Left cardiac atrium (tissue), 4 donors: ENCODE data around the gene TOR1AIP2. TPM values are rescaled to one million over a fixed set of nuclear protein-coding genes. Genes with fewer than 3 reads are reported as not detected.
A peak's percentile ranks its signal among the peaks of the same experiment; 100 is the strongest.
"Not testable (repeated sequence)": the region's sequence is repeated elsewhere in the genome, so short reads cannot be mapped to it uniquely, and the experiment has no call there.

Source experiments
- ATAC-seq, 2 donors: fragments of 200-7000 bp; cut with Tn5 transposase; one replicate each; pipeline ENCODE4 v1.9.1; 2020; ENCODE audit warnings: mild to moderate bottlenecking in 2 of 2, moderate library complexity in 2 of 2
- DNase-seq: peaks from one replicate; pipeline ENCODE4 v3.0.0-alpha.2; 2020
- intact Hi-C, 2 donors: fragments of 100-400 bp; cut with DNase I; formaldehyde crosslinking; loops; one replicate each; pipeline versions ENCODE4 v1.14.1 to v1.15.1; 2022 to 2023
- total RNA-seq, 2 donors: library from RNA; stranded (reverse); fragmentation: NEBNext Ultra II Directional; extraction: Animal tissue kit (Norgen Biotek cat#: 25700); gene quantifications; one replicate each; pipeline ENCODE4 v1.2.1, GENCODE V29; 2021
- donor health status: DM: no; HTN: yes; CAD: no.
- donor health status: DM: no; HTN: yes; CAD: no; lungs with severe emphysema.
- donor health status: DM: yes; HTN: yes; CAD: no.
- donor health status: Dilated cardiomyopathy.

The TOR1AIP2 gene
- total RNA-seq, 2 donors from 2014 or later = 40.8 to 55.7 TPM

DNA sequence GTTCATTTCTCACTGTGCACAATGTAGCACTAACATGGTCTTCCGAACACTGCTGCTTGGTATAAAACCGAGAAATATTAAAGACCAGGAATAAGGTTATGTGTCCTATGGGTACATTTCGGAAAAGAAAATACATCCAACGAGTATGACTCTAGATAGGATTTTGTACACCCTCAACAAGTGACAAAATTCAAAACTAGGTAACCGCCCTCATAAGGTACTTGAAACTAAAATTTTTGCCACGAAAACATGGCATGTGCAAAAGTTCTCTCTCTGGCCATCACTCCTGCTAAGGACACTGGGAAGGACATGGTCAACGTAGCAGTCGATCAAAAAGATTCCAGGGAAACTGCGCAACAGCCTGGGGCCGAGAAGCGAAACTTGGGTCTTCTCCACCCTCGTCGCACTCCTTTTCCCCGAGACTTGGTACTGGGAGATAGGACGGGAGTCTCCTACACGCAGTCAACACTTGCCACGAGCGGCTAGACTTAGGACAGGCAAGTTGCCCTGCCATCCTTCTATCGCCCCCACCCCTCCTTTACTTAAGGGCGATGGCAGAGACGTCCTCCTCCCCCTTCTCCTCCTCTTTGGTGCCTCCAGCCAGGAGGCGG lies 4.1 kb upstream of the TOR1AIP2 start:
- ATAC-seq (peak; percentile 31 to 35), DNase-seq (no peak)
- intact Hi-C loops = loop anchor here in 1 of 2 donors (10.0 kb wide), 1 partner anchor 73 kb away; the partner anchor contains the start of gene CEP350

DNA sequence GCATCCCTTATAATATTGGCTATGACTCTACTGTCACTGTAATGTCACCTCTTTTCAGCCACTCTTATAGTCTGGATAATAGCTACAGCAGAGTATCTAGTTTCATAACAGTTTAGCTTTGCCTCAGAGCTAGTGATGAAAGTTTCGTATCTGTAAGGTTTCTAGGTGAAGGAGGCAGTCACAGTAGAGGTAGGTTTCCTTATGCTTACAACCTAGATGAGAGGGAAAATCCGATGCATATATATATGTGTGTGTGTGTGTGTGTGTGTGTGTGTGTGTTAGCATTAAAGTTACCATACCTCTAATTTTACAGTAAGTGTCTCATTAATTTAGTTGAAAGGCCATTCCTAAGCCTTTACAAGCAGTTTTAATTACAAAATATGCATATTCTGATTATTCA lies 2.2 kb upstream of the TOR1AIP2 start:
- no peak for ATAC-seq
- intact Hi-C loops = loop anchor here in 1 of 2 donors (10.0 kb wide), 1 partner anchor 75 kb away; the partner anchor contains the start of gene CEP350
- DNase-seq = no peak

DNA sequence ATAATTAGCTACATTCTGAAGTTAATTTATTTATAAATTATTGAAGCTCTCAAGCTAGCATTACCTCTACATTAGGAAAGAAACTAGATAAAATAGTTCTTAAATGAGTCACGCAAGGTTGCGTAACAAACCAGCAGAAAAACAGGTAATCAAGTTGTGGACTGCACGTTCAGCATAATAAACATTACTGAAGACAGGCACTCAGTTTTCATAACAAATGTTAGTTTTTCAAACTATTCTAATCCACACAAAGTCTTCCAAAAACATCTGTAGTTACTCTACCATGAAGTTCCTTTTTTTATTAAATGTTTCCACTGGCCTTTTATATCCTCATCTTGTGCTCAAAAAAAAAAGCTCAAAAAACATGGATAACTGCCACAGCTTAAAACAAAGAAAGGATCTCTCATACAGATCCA lies 1.3 kb downstream of the TOR1AIP2 start:
- no peak for DNase-seq
- ATAC-seq = peak in 1 of 2 donors; percentile 21
- intact Hi-C loops = no loop called here

DNA sequence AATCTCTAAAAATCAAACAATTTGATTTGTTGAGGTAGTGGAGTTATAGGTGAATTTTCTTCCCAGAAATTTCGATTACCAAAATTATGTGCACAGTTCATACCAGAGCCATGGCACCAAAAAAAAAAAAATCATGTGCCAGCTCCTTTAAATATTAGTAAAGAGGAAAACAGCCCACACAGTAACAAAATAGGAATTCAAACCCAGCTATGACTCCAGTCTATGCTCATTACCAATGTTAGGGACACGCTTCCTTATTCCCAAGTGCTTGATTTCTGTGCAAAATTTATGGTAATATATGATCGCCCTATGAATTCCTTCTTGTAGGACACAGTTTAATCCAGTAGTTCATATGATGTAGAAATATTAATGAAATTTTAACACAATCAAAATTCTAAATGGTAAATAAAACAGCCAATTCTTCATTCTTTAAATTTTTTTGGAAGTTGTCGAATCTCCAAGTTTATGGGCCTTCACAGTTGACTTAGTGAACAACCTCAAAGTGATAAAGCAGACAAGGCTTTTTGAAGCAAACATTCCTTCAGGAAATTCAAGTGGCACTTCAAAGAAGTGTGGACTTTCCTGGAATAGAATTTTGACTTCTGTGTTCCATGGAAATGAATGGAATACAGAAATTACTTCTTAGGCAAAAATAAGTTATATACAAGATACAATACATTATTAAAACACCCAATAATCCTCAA lies 1.9 kb downstream of the TOR1AIP2 start:
- intact Hi-C loops = no loop called here
- DNase-seq (no peak), ATAC-seq (no peak)

DNA sequence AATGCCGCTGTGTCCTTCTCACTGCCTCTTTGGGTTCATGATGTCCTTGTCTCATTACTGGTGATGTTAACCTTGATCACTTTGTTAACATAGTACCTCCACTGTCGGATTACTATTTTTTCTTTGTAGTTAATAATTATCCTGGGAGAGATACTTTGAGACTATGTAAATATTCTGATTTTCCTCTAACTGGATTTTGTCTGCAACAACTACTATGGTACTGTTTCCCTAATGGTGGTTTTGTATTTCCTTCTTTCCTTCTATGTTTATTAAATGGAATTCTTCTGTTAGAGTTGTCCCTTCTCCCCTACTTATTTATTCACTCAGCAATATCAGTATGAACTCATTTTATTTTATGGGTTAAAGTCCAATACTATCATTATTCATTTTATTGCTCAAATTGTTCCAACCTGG lies 4.2 kb downstream of the TOR1AIP2 start:
- DNase-seq = no peak
- intact Hi-C loops = no loop called here
- no peak for ATAC-seq

DNA sequence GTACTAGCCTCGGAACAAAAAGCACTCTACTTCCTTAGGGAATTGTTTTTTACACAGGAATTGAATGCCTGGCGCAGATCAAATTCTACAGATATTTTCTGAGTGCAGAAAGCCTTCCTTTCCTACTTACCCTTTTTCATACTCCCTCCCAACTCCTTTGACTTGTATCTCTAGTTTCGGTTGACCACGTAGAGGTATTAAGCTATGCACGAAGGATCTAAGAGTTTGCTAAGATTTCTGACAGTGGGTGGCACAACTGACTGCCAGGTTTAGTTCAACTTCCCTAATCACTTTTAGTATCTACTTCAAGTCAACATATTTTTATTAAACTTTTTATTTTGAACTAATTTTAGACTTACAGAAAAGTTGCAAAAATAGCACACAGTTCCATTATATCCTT lies 5.0 kb downstream of the TOR1AIP2 start:
- ATAC-seq (no peak), DNase-seq (no peak)
- intact Hi-C loops = no loop called here

DNA sequence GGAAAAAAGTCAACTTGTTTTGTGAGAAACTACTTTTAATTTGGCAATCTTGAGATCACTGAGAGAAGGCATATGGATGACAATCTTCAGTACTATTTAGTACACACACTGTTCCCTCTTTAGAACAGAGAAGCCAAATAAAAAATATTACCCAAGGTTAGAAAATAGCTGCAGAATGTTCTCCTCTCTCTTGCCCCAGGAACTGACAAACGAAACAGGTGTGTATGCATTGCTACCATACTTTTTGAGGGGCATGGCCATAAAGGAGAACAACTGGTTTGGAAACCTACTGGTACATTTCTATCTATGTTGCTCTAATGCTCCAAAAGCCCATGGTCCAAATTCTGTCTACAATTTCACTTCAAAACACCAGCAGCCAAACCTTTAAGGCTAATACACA lies 5.7 kb downstream of the TOR1AIP2 start:
- intact Hi-C loops = no loop called here
- ATAC-seq (no peak), DNase-seq (no peak)

DNA sequence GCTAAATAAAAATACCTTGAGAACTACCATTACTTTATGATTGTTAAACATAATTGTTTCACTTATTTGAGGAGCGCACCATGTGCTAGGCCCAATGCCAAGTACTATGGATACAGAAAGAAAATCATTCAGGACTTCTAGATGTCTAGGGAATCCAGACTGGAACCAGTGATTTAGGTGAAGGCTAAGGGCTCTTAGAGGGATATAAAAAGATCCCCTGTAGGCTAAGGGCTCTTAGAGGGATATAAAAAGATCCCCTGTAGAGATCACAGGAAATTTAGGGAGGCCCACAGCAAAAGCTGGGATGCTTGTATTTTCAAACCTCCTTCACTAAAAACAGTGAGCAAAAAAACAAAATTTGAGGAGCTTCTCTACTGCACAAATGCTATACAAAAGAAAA lies 6.7 kb downstream of the TOR1AIP2 start:
- DNase-seq (no peak), ATAC-seq (no peak)
- intact Hi-C loops = no loop called here

DNA sequence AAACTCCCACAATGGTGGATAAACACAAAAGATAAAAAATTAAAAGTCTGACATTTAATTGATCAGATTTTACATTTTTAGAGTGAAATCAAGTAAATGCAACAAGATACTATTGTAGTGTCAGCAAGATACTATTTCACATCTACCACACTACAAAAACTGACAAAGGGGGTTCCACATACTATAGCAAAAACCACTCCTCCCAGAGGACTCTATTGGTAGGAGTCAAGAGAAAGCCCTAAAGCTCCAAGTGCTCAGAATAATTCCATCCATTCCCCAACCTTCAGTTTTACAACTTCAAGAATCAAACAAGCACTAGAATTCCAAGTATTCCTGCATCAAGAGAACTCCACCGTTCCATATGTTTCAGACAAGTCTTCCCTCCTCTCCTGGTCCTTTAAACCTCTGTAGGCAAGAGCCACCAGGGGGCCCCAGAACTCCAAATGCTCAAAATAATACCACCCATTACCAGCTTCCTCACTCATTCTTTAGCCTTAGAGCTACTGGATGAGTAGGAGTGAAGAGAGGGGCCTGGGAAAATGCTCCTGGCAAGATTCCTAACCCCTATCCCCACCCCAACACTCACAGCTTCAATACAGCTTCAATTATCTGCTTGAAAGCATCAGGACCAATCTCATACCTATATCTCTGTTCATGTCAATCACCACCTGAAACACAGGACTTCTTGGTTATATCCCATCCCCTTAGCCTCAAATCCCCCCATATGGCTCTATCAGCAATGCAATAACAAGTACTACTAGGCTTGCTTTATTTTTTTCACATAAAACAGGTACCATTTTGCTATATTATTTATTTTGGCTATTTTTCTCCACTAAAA lies 9.9 kb downstream of the TOR1AIP2 start:
- intact Hi-C loops = no loop called here
- peak; percentile 72 to 74 for ATAC-seq
- DNase-seq = peak; percentile 30

DNA sequence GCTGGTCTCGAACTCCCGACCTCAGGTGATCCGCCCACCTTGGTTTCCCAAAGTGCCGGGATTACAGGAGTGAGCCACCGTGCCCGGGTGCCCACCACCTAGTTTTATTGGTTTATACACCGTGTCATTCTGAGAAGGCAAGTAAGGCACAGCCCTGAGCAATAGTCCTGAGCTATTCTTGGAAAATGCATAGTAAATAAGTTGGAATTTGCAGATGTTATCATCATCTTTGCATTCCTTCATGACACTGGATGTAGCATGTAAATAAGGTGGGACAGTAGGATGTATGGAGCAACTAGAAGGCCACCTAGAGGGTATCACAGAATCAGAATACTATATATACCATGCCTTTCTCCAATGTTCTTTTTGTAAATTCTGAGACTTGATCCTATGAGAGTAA lies 11.0 kb downstream of the TOR1AIP2 start:
- intact Hi-C loops = no loop called here
- ATAC-seq (no peak), DNase-seq (no peak)

DNA sequence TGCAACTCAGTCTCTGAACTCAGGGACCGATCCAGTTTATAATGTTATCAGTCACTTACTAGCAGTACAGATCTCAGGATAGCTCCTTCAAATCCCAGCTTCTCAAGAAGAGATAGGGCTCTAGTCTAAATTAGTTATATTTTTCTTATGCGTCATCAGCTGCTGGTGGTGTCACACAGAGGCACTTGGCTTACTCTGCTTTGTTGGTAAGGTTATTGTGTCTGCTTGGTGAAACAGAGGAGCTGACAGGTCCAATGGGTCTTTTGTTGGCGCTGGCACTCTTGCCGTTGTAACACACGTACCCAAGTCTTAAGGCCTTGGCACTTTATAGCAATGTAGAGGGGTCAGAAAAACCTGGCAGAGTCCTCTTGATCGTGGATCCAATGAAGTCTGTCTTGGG lies 12.2 kb downstream of the TOR1AIP2 start:
- DNase-seq = no peak
- peak in 1 of 2 donors; percentile 64 for ATAC-seq
- intact Hi-C loops = no loop called here

DNA sequence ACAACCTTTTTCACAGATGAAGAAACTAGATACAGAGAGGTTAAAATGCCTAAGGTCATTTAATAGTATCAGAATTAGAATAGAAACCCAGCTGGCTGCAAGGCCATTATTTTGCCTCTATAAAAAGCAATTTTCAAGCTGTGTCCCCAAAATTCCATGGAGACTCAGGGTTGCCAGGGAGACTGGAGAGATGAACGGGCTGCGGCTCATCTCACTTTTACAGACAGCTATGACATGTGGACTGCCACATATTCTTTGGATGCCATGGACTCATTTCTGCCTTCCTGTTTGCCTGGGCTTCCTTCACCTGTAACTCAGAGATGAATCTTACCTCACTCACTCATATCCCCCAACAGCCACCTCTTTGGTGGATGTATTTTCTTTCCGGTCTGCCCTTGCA lies 17.0 kb downstream of the TOR1AIP2 start:
- ATAC-seq (no peak), DNase-seq (no peak)
- intact Hi-C loops = no loop called here

DNA sequence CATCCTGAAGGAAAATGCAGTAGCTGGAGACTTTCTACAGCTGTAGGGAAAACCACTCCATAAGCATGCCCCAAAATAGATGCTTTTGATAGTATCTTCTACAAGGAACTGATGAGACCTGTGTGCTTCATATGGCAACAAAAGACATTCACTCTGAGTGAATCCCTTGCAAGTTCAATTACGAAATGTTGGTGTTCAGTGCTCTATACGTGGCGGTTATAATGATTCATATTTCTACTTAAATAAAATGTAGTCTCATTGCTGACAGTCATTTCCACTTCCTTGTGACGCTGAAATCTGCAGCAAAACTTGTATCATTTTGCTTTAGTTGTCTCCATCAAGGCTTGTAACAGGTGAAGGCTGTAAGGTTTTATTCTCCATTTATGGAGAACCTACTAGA lies 20.6 kb downstream of the TOR1AIP2 start:
- intact Hi-C loops = no loop called here
- ATAC-seq (no peak), DNase-seq (no peak)

DNA sequence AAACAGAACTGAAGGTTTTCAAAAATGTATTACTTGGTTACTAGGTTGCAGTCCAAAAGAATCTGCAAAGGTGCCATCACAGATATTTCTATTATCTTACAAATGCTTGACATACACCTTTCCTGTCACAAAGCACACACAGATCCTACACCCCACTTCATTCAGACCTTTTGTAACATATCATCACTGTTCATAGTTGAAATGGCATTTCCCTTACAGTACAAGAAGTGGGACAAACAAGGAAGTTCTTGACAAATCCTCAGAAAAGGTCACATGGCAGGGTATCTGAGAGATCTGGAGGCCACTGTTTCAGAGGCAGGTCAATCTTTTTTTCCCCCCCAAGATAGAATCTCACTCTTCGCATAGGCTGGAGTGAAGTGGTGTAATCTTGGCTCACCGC lies 21.3 kb downstream of the TOR1AIP2 start:
- DNase-seq (no peak), ATAC-seq (no peak)
- intact Hi-C loops = no loop called here

DNA sequence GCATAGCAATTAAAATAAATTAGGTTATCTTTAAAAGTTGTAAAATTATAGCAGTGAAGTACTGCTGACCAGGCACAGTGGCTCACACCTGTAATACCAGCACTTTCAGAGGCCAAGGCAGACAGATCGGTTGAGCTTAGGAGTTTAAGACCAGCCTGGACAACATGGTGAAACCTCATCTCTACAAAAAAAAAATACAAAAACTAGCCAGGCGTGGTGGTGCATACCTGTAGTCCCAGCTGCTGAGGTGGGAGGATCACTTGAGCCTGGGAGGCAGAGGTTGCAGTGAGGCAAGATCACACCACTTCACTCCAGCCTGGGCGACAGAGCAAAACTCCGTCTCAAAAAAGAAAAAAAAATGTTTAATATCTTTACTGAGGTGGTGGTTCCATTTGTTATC lies 21.8 kb downstream of the TOR1AIP2 start:
- DNase-seq, intact Hi-C loops, ATAC-seq: not testable (repeated sequence)

DNA sequence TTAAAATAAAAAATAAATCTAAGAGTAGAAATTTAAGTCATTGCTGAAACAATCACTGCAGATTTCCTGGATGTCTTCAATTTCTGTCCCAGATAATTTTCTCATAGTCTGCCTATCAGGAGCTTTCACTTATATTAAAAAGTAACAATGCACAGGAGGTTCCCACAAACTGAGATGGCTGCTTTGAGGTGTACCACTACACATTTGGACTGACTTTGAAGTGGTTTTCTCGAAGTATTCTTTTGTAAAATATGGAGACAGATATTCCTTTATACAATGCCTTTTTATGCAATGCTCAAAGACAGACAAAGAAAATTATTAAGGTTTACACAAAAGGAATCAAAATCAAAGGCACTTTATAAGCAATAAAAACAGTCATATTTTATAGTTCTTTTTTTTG lies 24.5 kb downstream of the TOR1AIP2 start:
- DNase-seq = no peak
- no peak for ATAC-seq

DNA sequence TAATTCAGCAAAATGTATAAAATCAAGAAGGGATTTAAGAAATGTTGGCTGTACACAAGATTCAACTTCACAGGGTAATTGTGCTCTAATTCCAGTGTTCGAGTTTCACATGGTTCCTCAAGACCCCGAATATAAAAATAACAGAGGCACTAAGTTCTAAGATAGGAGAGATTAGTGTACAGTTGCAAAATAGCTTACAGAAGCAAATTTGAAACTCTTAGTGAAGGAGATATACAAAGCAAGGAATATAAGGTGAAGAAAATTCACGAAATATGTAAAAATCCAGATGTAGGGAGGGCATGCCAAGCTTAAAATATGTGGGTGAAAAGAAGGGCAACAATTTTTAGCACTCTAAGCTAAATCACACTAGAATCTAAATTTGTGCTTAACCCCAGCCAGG lies 29.4 kb downstream of the TOR1AIP2 start:
- ATAC-seq (no peak), DNase-seq (no peak)
- intact Hi-C loops = no loop called here

More for the DNA sequence above, 24.5 kb downstream of the TOR1AIP2 start:
- intact Hi-C loops = no loop called here

DNA sequence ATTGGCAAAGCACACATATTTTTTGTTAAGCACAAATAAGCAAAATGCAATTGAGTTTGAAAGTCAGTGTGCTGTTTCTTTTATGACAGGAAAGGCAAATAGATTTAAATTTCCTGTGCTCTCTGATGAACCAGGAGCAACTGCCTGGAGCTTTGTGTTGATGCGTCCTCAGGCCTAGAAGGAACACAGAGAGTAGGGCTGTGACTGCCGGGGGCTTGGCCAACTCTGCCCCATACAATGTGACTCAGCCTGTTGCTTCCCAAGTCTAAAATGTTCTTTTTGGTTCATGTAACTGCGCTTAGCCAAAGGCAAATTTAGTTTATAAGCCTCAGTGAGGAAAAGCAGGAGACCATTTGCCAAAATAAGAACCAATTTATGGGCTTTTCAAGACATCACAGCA lies 37.5 kb downstream of the TOR1AIP2 start:
- no peak for ATAC-seq
- intact Hi-C loops = no loop called here
- no peak for DNase-seq

DNA sequence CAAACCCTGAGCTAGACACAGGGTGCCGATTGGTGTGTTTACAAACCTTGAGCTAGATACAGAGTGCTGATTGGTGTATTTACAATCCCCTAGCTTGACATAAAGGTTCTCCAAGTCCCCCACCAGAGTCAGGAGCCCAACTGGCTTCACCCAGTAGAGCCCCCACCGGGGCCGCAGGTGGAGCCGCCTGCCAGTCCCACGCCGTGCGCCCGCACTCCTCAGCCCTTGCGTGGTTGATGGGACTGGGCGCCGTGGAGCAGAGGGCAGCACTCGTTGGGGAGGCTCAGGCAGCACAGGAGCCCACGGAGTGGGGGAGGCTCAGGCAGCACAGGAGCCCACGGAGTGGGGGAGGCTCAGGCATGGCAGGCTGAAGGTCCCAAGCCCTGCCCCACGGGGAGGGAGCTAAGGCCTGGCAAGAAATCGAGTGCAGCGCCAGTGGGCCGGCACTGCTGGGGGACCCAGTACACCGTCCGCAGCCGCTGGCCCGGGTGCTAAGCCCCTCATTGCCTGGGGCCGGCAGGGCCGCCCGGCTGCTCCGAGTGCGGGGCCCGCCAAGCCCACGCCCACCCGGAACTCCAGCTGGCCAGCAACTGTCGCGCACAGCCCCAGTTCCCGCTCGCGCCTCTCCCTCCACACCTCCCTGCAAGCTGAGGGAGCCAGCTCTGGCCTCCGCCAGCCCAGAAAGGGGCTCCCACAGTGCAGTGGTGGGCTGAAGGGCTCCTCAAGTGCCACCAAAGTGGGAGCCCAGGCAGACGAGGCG lies 40.7 kb downstream of the TOR1AIP2 start:
- DNase-seq, ATAC-seq, intact Hi-C loops: not testable (repeated sequence)
